Breast epithelium (tissue), 3 donors: ENCODE data around the gene METRN.

Experiments used
- POLR2A ChIP-seq: fragments of 450-650 bp; IDR thresholded peaks from one replicate; pipeline ENCODE4 v1.6.1; 2016; ENCODE audit warnings: antibody characterized with exemption, mild to moderate bottlenecking, moderate library complexity
- POLR2AphosphoS5 ChIP-seq, 3 donors: sonication (generic); formaldehyde crosslinking; IDR thresholded peaks; one replicate each; pipeline ENCODE4 v1.6.1; 2017; ENCODE audit warnings: antibody characterized with exemption in 3 of 3
- TF ChIP-seq, protein P1 (sequence below), 3 donors: fragments of 450-650 bp; IDR thresholded peaks; one replicate each; pipeline ENCODE4 v1.5.1; 2016 to 2017; ENCODE audit warnings: antibody characterized with exemption in 3 of 3, mild to moderate bottlenecking in 3 of 3, moderate library complexity in 3 of 3

DNA sequence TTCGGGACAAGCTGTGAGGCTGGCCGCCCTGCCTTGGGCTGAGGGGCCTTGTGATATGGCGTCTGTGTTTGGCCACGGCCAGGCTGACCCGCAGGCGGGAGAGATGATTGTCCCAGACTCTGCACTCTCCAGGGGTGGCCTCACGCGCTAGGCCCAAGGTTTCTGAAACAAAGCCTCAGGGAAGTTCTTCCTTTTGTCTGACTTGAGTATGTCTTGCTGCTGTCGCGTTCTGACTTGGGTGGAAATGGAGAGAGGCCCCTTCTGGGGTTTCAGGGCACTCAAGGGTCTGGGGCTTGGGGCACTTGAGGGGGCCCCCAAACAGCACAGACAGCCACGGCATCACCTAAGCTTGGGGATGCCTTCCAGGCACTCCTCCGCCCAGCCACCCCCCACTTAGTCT lies 3.8 kb upstream of the METRN start:
- TF ChIP-seq, protein P1, sequence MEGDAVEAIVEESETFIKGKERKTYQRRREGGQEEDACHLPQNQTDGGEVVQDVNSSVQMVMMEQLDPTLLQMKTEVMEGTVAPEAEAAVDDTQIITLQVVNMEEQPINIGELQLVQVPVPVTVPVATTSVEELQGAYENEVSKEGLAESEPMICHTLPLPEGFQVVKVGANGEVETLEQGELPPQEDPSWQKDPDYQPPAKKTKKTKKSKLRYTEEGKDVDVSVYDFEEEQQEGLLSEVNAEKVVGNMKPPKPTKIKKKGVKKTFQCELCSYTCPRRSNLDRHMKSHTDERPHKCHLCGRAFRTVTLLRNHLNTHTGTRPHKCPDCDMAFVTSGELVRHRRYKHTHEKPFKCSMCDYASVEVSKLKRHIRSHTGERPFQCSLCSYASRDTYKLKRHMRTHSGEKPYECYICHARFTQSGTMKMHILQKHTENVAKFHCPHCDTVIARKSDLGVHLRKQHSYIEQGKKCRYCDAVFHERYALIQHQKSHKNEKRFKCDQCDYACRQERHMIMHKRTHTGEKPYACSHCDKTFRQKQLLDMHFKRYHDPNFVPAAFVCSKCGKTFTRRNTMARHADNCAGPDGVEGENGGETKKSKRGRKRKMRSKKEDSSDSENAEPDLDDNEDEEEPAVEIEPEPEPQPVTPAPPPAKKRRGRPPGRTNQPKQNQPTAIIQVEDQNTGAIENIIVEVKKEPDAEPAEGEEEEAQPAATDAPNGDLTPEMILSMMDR (IDR thresholded peaks at IDR 0.05): no peak
- TF ChIP-seq POLR2A (no peak), POLR2AphosphoS5 (IDR thresholded peaks at IDR 0.05) (no peak)
